ENCODE data around the gene MAP3K3.

Gene MAP3K3

GRCh38 chr17:63693411-63694113 lies 71.3 kb downstream of the MAP3K3 start:
- DNase-seq (ENCODE audit: low read depth, low spot score): no peak

- no peak for DNase-seq (ENCODE audit: low read depth, low spot score)
These were observed 72.2 kb downstream of the MAP3K3 start for GRCh38 chr17:63694229-63694949.

GRCh38 chr17:63694950-63695773 lies 72.9 kb downstream of the MAP3K3 start:
- no peak for DNase-seq (ENCODE audit: low read depth, low spot score)

- no peak for DNase-seq (ENCODE audit: low read depth, low spot score)
These were observed 73.7 kb downstream of the MAP3K3 start for GRCh38 chr17:63695889-63696288.

GRCh38 chr17:63696381-63696961 lies 74.3 kb downstream of the MAP3K3 start:
- no peak for DNase-seq (ENCODE audit: low read depth, low spot score)

- no peak for DNase-seq (ENCODE audit: low read depth, low spot score)
These were observed 75.4 kb downstream of the MAP3K3 start for GRCh38 chr17:63697341-63698286.

GRCh38 chr17:63698381-63698885 lies 76.2 kb downstream of the MAP3K3 start:
- DNase-seq (ENCODE audit: low read depth, low spot score): no peak

- no peak for DNase-seq (ENCODE audit: low read depth, low spot score)
These were observed 76.8 kb downstream of the MAP3K3 start for GRCh38 chr17:63698886-63699637.

GRCh38 chr17:63699638-63700527 lies 77.7 kb downstream of the MAP3K3 start, which contains the start of gene LIMD2:
Gene LIMD2, minus strand, starts transcription at chr17:63700125. Its CDS starts 827 bp downstream, at chr17:63699298.
- DNase-seq (ENCODE audit: low read depth, low spot score): no peak

GRCh38 chr17:63700528-63701455 lies 78.6 kb downstream of the MAP3K3 start:
- DNase-seq (ENCODE audit: low read depth, low spot score): no peak

GRCh38 chr17:63701456-63701820 lies 79.2 kb downstream of the MAP3K3 start:
- DNase-seq (ENCODE audit: low read depth, low spot score): no peak

GRCh38 chr17:63701868-63702720 lies 79.9 kb downstream of the MAP3K3 start:
- DNase-seq (ENCODE audit: low read depth, low spot score): no peak

GRCh38 chr17:63702721-63703015 lies 80.5 kb downstream of the MAP3K3 start:
- DNase-seq (ENCODE audit: low read depth, low spot score): no peak

GRCh38 chr17:63703029-63703428 lies 80.8 kb downstream of the MAP3K3 start:
- DNase-seq (ENCODE audit: low read depth, low spot score): no peak

GRCh38 chr17:63703556-63704258 lies 81.5 kb downstream of the MAP3K3 start:
- DNase-seq (ENCODE audit: low read depth, low spot score): no peak

- no peak for DNase-seq (ENCODE audit: low read depth, low spot score)
These were observed 82.0 kb downstream of the MAP3K3 start for GRCh38 chr17:63704259-63704576.

- no peak for DNase-seq (ENCODE audit: low read depth, low spot score)
These were observed 82.6 kb downstream of the MAP3K3 start for GRCh38 chr17:63704836-63705235.

All from brain pericyte (primary cell).